H1 (cell line): ENCODE measurements around the gene FBXL12. TPM values are rescaled to one million over a fixed set of nuclear protein-coding genes. Genes with fewer than 3 reads are reported as not detected.

Experiments
- BACH1 ChIP-seq: IDR thresholded peaks from 2 replicates; pipeline ENCODE4 v1.6.1; 2012; ENCODE audit warnings: low read length, improper control_type of control experiment
- BRCA1 ChIP-seq: IDR thresholded peaks from 2 replicates; pipeline ENCODE4 v1.6.1; 2012; ENCODE audit warnings: low read depth, low read length, improper control_type of control experiment
- GTF2F1 ChIP-seq: IDR thresholded peaks from 2 replicates; pipeline ENCODE4 v1.6.1; 2012; ENCODE audit warnings: low read depth, low read length, improper control_type of control experiment, borderline replicate concordance
- JUN ChIP-seq: IDR thresholded peaks from 2 replicates; pipeline ENCODE4 v1.6.1; 2011; ENCODE audit warnings: low read depth, mild to moderate bottlenecking, improper control_type of control experiment, low read length
- KDM4A ChIP-seq: IDR thresholded peaks from one replicate; pipeline ENCODE4 v1.7.1; 2012; ENCODE audit warnings: low read depth, mild to moderate bottlenecking, moderate library complexity, low read length, inconsistent platforms; ENCODE audit not compliant: severe bottlenecking
- SP4 ChIP-seq: IDR thresholded peaks from 2 replicates; pipeline ENCODE4 v1.6.1; 2012; ENCODE audit warnings: low read length, inconsistent platforms
- polyA plus RNA-seq, 7 experiments: library from polyadenylated mRNA; depleted of rRNA in 3 of 7; stranded (reverse) in 5 of 7; unstranded in 2 of 7; fragments of >200 nt in 5 of 7; fragments of 200-250 nt in 2 of 7; gene quantifications; 1 replicate in 5 of 7; 2 replicates in 1 of 7; 4 replicates in 1 of 7; pipeline versions ENCODE4 v1.2.1 to v1.2.3, GENCODE V29; 2011 to 2013; ENCODE audit warnings: missing spikeins in 2 of 7, mixed read lengths in 2 of 7
- total RNA-seq: library from RNA; stranded (reverse); fragmentation: NEBNext Ultra II Directional; extraction: Animal tissue kit (Norgen Biotek cat#: 25700); gene quantifications from 2 replicates; pipeline ENCODE4 v1.2.1, GENCODE V29; 2021

Gene FBXL12
- total and polyA plus RNA-seq, 2 of the 8 experiments (the other 6 are each of a cell fraction or from before 2014, with no cell fraction given) = 24.6 to 62.3 TPM

GRCh38 chr19:9796113-9796773 is 22.6 kb downstream of the FBXL12 start (continued):
- TF ChIP-seq BRCA1 (no peak), GTF2F1 (no peak), BACH1 (no peak), KDM4A (no peak), JUN (no peak), SP4 (no peak)
